Measurements from ENCODE around the gene SP110.
"Not testable (repeated sequence)": the region's sequence is repeated elsewhere in the genome, so short reads cannot be mapped to it uniquely, and the experiment has no call there.

SP110 gene

DNA sequence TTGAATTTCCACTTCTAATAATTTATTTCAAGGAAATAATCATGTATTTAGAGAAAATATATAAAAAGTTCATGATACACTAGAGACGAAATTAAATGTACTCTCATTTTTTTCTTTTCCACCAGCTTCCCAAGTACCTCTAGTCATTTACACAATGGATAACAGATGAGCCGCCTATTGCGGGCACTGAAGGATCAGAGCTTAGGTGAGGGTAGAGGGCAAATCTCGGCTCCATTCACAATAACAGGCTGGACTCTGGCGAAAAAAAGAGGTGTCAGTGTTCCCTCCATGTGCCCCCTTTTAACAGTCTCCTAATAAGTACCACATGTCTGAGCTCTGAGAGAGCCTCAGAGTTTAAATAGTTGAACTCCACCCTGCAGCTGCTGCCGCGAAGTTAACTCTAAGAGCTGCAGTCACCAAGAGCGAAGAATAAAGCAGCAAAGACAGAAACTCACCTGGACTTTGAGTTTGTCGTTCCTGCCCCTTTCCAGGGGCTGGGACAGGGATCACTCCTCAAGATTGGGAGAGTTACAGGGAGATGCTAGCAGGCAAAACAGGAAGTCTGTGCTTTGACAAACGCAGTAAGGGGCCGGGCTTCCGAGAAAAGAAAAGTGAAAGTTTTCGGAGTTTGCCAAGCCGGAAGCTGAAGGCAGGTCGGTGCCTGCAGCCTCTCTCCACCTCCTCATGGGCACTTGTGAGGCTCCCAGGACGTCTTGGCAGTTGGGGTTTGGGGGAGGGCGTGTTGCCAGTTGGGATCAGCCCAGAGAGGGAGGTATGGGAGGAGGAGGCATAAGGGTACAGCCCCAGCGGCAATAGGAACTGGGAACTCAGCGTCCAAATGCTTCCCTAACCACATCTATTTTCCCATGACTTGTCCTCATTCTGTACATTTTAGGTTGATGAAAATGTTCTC is at the start of gene SP110:
TSS of gene SP110 (minus strand) at position 566 of the 913 bp plus-strand sequence. CDS start 3,057 bp downstream, outside the sequence.
- peak; percentile 72 for DNase-seq

DNA sequence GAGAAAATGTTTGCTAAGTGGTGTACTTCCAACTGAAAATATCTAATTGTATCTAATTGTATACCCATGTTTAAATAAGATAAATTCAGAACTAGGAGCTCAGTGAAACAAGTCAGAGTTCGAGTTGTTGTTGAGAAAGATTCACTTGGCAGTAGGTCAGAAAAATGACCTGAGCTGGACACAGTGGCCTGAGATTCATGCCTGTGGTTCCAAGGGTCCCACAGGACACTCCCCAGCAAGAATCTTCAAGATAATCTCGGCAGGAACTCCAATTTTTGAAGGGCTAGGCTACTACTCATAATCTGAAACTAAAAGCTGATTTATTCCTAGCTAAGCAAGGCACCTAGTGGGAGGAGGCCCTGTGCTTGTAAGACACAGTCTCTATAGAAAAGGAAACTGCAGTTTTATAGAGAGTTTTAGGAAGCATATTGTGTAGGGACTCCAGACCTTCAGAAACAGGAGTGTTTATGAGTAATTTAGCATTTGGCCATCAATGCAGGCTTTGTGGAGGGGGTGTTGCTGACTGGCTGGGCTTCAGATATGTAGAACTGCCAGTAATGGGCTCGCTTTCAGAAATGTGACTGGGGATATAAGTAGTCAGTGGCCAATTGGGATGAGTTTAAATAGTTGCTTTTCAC is 48.9 kb upstream of the SP110 start:
- no peak for DNase-seq

GRCh38 chr2:230267556-230267955 is 47.8 kb upstream of the SP110 start:
- DNase-seq = no peak

- DNase-seq = no peak
These were observed 47.3 kb upstream of the SP110 start for GRCh38 chr2:230267059-230267458.

GRCh38 chr2:230266638-230267037 is 46.9 kb upstream of the SP110 start:
- no peak for DNase-seq

GRCh38 chr2:230264945-230265344 is 45.2 kb upstream of the SP110 start:
- not testable (repeated sequence) for DNase-seq

DNA sequence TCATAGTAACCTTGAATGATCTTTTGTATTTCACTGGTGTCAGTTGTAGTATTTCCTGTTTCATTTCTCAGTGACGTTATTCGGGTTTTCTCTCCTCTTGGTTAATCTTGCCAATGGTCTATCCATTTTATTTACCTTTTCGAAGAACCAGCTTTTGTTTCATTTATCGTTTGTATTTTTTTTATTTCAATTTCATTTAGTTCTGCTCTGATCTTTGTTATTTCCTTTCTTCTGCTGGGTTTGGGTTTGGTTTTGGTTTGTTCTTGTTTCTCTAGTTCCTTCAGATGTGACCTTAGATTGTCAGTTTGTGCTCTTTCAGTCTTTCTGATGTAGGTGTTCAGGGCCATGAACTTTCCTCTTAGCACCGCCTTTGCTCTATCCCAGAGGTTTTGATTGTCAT is 42.5 kb upstream of the SP110 start:
- no peak for DNase-seq

GRCh38 chr2:230258483-230258882 is 38.7 kb upstream of the SP110 start:
- no peak for DNase-seq

DNA sequence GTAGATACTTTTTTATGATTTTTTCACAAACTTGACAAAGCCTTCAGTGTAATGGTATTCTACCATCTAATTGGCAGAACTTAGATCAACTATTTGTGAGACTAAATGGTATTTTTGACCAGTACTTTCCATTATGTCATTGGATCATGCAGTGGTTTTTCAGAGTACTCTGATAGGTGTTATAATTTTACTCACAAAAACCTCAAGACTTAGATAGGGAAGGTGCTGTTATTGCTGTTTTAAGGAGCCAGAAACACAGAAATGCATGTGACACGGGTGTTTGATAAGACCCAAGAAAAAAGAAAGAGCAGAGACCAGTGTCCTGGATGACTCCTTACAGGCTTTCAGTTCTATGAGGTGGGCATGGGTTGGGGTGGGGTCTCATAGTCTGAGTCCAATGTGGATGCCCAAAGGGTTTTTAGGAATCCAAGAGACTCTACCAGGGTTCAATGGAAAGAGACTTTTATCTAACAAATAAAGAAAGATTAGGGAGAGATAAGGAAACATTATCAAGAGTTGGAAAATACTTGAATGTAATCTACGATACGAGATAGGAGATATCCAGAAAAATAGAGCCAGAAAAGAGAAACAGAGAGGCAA is 37.0 kb upstream of the SP110 start:
- DNase-seq = no peak

- DNase-seq = no peak
These were observed 34.5 kb upstream of the SP110 start for GRCh38 chr2:230254152-230254881.

DNA sequence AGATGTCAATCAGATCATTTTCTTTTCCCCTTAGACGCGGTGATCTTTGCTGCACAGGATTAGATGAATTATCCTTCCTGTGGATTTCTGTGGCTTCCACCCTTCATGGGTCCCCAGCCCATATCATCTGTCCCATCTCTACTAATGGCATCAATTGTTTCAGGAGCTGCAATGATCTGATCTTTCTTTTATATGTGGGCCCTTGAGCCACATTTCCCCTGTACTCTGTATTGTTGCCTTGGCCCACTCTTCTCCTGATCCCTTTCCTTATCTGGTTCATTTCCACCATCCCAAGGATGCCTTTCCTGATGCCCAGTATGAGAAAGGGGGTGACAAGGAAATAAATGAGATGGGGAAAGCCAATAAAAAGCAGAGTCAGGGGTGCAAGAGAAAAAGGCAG is 30.4 kb upstream of the SP110 start:
- DNase-seq = no peak

- no peak for DNase-seq
These were observed 26.4 kb upstream of the SP110 start for GRCh38 chr2:230246206-230246605.

- no peak for DNase-seq
These were observed 24.4 kb upstream of the SP110 start for GRCh38 chr2:230244211-230244610.

DNA sequence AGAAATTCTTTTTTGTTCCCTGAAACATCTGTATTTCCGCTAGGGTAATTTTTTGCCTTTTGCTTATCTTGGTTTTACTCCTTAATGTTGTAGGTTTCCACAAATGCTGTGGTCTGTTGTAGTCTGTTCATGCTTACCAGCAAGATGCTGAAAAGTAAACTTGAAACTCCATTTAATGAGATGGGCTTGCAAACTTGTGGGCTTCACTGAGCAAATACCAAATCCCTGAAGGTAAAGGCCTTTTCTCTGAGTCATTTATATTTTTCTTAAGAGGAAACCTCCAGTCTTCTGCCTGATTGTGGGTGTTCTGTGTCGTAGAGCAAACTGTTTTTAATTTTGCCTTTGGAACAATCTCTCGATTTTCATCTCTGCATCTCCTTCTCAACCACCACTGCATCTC is 15.1 kb upstream of the SP110 start:
- no peak for DNase-seq

DNA sequence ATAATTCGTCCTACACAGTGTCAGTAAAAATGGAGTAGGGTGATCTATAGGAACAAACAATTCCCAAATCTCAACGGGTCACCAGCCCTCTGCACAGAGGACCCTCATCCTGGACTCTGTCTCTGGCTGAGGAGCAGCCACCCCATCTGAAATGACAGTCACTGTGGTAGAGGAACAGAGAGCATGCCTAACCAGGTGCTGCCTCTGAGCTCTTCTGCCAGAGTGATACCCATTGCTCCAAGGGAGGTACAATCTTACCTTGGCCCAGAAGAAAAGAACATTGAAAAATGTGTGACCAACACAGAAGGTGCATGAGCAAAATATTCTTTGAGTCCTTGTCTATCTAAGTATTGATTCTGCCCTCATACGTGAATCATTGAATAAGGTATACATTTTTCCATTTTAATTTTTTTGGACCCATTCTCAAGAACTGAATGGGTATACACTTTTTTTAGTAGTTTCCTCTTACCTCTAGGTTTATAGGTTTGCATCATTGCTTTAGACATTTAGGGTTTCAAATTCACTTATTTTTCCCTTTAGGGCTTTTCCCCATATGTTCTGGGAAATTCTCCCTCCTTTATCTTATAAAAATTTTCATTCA is 14.4 kb upstream of the SP110 start:
- no peak for DNase-seq

GRCh38 chr2:230231251-230231650 is 11.5 kb upstream of the SP110 start:
- no peak for DNase-seq

DNA sequence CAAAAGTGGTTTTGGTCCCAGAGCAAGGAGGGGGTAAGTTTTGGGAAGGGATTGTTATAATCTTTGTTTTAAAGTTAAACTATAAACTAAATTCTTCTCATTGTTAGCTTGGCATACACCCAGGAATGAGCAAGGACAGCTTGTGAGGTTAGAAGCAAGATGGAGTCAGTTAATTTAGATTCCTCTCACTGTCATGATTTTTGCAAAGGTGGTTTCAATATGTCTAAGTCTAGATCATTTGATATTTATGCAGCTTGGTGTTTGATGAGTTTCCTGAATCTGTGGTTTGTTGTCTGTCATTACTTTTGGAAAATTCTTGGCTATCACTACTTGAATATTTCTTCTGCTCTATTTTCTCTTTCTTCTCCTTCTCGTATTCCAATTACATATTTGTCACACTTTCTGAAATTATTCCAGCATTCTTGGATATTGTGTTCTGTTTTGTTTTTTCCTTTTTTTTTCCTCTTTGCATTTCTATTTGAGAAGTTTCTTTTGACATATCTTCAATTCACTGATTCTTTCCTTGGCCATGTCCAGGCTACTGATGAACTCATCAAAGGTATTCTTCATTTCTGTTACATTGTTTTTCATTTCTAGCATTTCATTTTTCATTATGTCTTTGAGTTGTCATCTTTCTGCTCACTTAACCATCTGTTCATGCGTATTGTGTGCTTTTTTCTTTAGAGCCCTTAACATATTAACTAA is 10.9 kb upstream of the SP110 start:
- DNase-seq = no peak

GRCh38 chr2:230230087-230230486 is 10.3 kb upstream of the SP110 start:
- DNase-seq = no peak

DNA sequence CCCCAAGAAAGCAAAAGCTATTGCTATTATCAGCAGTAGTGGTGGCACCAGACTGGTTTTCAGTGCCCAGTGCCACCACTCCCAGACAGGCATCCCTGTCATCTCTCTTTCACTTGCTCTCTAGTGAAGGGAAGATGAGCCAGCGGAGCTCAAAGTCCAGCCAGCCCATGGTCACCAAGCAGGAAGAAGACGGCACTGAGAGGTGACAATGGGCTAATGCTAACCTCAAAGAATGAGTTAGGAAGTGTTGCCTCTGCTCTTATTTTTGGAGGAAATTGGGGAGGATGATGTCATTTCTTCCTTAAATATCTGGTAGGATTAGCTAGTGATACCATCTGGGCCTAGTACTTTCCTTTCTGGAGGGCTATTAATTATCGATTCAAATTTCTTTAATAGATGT is 7.4 kb upstream of the SP110 start:
- no peak for DNase-seq

DNA sequence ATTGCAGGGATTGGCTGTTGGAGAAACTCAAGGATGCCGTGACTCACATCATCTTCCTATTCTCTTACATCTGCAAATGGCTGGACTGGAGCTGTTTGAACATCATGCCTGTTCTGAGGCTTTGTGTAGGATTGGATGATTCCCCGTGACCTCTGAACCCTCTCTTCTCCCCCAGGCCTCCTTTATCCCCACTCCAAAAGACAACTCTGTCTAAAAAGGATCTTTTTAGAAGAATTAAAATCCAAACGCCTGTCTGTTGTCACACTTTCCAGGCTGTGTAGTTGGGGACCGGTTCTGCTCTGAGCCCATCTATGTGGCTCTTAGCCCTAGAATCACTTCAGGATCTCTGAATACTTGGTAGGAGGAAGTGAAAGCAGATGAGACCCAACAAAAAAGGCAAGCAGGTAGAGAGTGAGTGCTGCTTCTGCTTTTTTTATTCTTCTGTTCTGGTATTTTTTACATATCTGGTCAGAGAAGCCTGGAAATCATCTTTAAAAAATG is 6.3 kb upstream of the SP110 start:
- DNase-seq = no peak

GRCh38 chr2:230225486-230225885 is 5.7 kb upstream of the SP110 start, which contains the start of gene SP140:
Gene SP140 (plus strand): TSS chr2:230225736. CDS start chr2:230225845, 109 bp downstream.
- DNase-seq = peak; percentile 65

- no peak for DNase-seq
These were observed 4.7 kb upstream of the SP110 start for GRCh38 chr2:230224458-230224857.
